ENCODE data around the gene COPS3. TPM values are rescaled to one million over a fixed set of nuclear protein-coding genes. Genes with fewer than 3 reads are reported as not detected.

Gene COPS3
- total and polyA plus RNA-seq, 8 donors, result 11.1 to 291 (median 48.6) TPM

DNA sequence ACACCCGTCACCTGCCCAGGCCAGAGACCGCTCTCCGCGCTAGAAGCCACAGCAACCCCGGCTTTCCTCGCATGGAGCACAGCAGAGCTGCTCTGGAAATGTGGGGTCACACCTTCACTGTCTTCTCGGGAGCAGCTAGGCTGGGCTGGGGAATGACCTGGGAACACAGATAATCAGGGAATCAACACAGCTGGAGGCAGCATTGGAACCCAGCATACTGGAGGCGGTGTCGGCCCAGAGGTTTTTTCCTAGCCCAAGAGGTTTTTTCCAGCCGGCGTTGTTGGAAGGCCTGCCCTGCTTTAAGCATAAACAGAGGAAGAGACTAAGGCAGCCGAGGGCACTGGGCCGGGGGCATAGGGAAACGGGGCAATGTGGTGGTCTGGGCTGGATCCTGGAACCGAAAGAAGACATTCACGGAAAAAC, 74.1 kb downstream of the COPS3 start:
- TF ChIP-seq POLR2A (IDR thresholded peaks at IDR 0.05), result peak in 1 of 4 donors; percentile 27
- no peak for TF ChIP-seq POLR2AphosphoS5 (IDR thresholded peaks at IDR 0.05)
- Histone ChIP-seq H3K4me1 (peaks cover 33 to 55% (median 45%) of the 10 kb centered on the region in 4 donors), H3K4me3 (peak overlapping the region; percentile 55 to 72 (median 58)), H3K27me3 (no peaks in the 10 kb centered on the region), H3K27ac (peak overlapping the region; percentile 78 to 95 (median 89)), H3K9me3 (no peaks in the 10 kb centered on the region), H3K36me3 (peaks cover 0 to 28% (median 23%) of the 10 kb centered on the region in 4 donors)
- WGBS, 5 donors, result 17 to 42% (median 22%) methylated on average over 16 of the region's 16 CpGs
- DNase-seq, result no peak
- intact Hi-C loops (cut with DNase I; ENCODE audit: low total_unique reads), result no loop called here

- Histone ChIP-seq H3K36me3 (peaks cover 0 to 22% (median 19%) of the 10 kb centered on the region in 4 donors), H3K4me1 (peaks cover 33 to 61% (median 51%) of the 10 kb centered on the region in 4 donors), H3K27me3 (no peaks in the 10 kb centered on the region), H3K9me3 (no peaks in the 10 kb centered on the region), H3K4me3 (peak within 1 kb of the TSS; percentile 55 to 72 (median 58)), H3K27ac (peak within 1 kb of the TSS; percentile 78 to 95 (median 89))
- 7 to 16% (median 11%) methylated on average over 30 to 78 of the region's 78 CpGs for WGBS, 5 donors
- peak; percentile 86 to 92 for DNase-seq
- no peak for TF ChIP-seq CTCF (IDR thresholded peaks at IDR 0.05)
- no peak for TF ChIP-seq EP300 (IDR thresholded peaks at IDR 0.05)
- no peak for TF ChIP-seq POLR2A (IDR thresholded peaks at IDR 0.05)
- peak; percentile 34 to 88 (median 74) for TF ChIP-seq POLR2AphosphoS5 (IDR thresholded peaks at IDR 0.05)
- intact Hi-C loops (cut with DNase I; ENCODE audit: low total_unique reads), result no loop called here
Observed at GRCh38 chr17:17206124-17206912, 74.7 kb downstream of the COPS3 start, which contains the start of gene PLD6. Gene PLD6 (minus strand): TSS chr17:17206333. CDS start chr17:17206286, 47 bp downstream.

GRCh38 chr17:17205368-17206123, 75.5 kb downstream of the COPS3 start:
- Histone ChIP-seq H3K27me3 (no peaks in the 10 kb centered on the region), H3K36me3 (peaks cover 0 to 15% (median 11%) of the 10 kb centered on the region in 4 donors), H3K4me3 (peak overlapping the region; percentile 55 to 72 (median 58)), H3K9me3 (no peaks in the 10 kb centered on the region), H3K27ac (peak overlapping the region; percentile 78 to 95 (median 89)), H3K4me1 (peaks cover 33 to 68% (median 56%) of the 10 kb centered on the region in 4 donors)
- WGBS, 5 donors, result 3 to 19% (median 5%) methylated on average over 13 to 70 of the region's 70 CpGs
- TF ChIP-seq POLR2AphosphoS5 (IDR thresholded peaks at IDR 0.05) (no peak), POLR2A (IDR thresholded peaks at IDR 0.05) (no peak), CTCF (IDR thresholded peaks at IDR 0.05) (no peak), EP300 (IDR thresholded peaks at IDR 0.05) (no peak)
- DNase-seq, result peak; percentile 73 to 88
- intact Hi-C loops (cut with DNase I; ENCODE audit: low total_unique reads), result no loop called here

GRCh38 chr17:17204635-17205231, 76.3 kb downstream of the COPS3 start:
- H3K36me3 ChIP-seq, result peaks cover 0 to 12% (median 8%) of the 10 kb centered on the region in 4 donors
- peak overlapping the region in 4 of 5 donors; percentile 78 to 95 (median 88) for H3K27ac ChIP-seq
- peaks cover 40 to 76% (median 61%) of the 10 kb centered on the region in 4 donors for H3K4me1 ChIP-seq
- peak overlapping the region; percentile 55 to 72 (median 58) for H3K4me3 ChIP-seq
- H3K9me3 ChIP-seq, result no peaks in the 10 kb centered on the region
- TF ChIP-seq EP300 (IDR thresholded peaks at IDR 0.05) (no peak), CTCF (IDR thresholded peaks at IDR 0.05) (no peak), POLR2A (IDR thresholded peaks at IDR 0.05) (no peak), POLR2AphosphoS5 (IDR thresholded peaks at IDR 0.05) (no peak)
- intact Hi-C loops (cut with DNase I; ENCODE audit: low total_unique reads), result no loop called here
- DNase-seq, result no peak
- WGBS, 5 donors, result 40 to 76% (median 46%) methylated on average over 7 to 14 of the region's 14 CpGs
- no peaks in the 10 kb centered on the region for H3K27me3 ChIP-seq
